ENCODE measurements around the gene CEBPE. TPM values are rescaled to one million over a fixed set of nuclear protein-coding genes. Genes with fewer than 3 reads are reported as not detected.

The CEBPE gene
- total RNA-seq, 2 experiments from 2014 or later: 0.45 to 0.68 TPM

GRCh38 chr14:23132970-23133369 lies 13.9 kb upstream of the CEBPE start:
- Mint-ChIP-seq H3K4me1 (no peaks in the 10 kb centered on the region), H3K4me3 (no peak overlapping the region), H3K27ac (no peak overlapping the region), H3K27me3 (no peaks in the 10 kb centered on the region), H3K9me3 (no peaks in the 10 kb centered on the region), H3K36me3 (no peaks in the 10 kb centered on the region)
- no peak for DNase-seq

DNA sequence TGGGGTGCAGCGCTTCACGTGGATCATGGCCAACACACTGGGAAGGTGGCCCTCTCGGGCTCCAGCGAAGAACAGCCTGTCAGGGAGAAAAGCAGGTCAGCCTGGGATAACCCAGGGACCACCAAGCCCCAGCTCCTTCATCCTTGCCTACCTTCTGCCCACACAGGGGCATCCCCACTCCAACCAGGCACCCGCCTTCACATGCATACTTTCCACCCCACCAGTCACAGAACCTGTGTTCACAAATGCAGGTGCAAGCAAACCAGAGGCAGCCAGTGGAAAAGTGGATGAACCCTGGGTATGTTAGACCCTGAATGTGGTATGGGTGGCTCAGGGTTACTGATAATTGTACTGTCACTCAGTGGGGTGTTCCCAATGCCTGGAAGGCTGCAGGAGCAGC lies 12.4 kb upstream of the CEBPE start:
- Mint-ChIP-seq H3K9me3 (no peaks in the 10 kb centered on the region), H3K4me3 (no peak overlapping the region), H3K36me3 (no peaks in the 10 kb centered on the region), H3K27me3 (no peaks in the 10 kb centered on the region), H3K27ac (no peak overlapping the region), H3K4me1 (no peaks in the 10 kb centered on the region)
- DNase-seq: no peak

DNA sequence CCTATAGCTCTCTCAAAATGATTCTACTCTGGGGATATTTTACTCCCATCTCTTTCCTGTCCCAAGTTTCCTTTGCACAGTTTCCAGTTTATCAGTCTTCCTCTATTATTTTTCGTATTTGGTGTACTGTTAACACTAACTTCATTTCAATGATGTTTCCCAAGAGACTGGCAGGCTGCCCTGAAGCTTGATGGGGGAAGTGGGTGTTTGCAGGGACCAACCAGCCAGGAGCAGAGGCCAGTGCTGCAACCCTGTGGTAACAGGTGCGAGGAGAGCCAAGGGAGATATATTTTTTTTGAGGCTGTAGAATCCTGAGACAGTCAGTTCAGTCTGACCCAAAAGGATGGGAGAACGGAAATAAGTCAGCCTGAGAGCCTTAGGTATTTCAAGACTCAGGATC lies 11.8 kb upstream of the CEBPE start:
- H3K27ac Mint-ChIP-seq: peak overlapping the region; percentile 3
- DNase-seq: no peak
- H3K36me3 Mint-ChIP-seq: no peaks in the 10 kb centered on the region
- no peak overlapping the region for H3K4me3 Mint-ChIP-seq
- no peaks in the 10 kb centered on the region for H3K9me3 Mint-ChIP-seq
- H3K4me1 Mint-ChIP-seq: no peaks in the 10 kb centered on the region
- H3K27me3 Mint-ChIP-seq: no peaks in the 10 kb centered on the region

- H3K4me3 Mint-ChIP-seq: no peak overlapping the region
- no peaks in the 10 kb centered on the region for H3K36me3 Mint-ChIP-seq
- no peaks in the 10 kb centered on the region for H3K4me1 Mint-ChIP-seq
- H3K9me3 Mint-ChIP-seq: no peaks in the 10 kb centered on the region
- H3K27ac Mint-ChIP-seq: no peak overlapping the region
- no peaks in the 10 kb centered on the region for H3K27me3 Mint-ChIP-seq
- DNase-seq: no peak
Measured at GRCh38 chr14:23129759-23130316, 10.8 kb upstream of the CEBPE start.

- H3K36me3 Mint-ChIP-seq: no peaks in the 10 kb centered on the region
- no peaks in the 10 kb centered on the region for H3K9me3 Mint-ChIP-seq
- no peak for DNase-seq
- H3K27me3 Mint-ChIP-seq: no peaks in the 10 kb centered on the region
- no peak overlapping the region for H3K27ac Mint-ChIP-seq
- no peak overlapping the region for H3K4me3 Mint-ChIP-seq
- no peaks in the 10 kb centered on the region for H3K4me1 Mint-ChIP-seq
Measured at GRCh38 chr14:23128969-23129758, 10.1 kb upstream of the CEBPE start.

- H3K27me3 Mint-ChIP-seq: no peaks in the 10 kb centered on the region
- no peak overlapping the region for H3K27ac Mint-ChIP-seq
- no peak for DNase-seq
- H3K9me3 Mint-ChIP-seq: no peaks in the 10 kb centered on the region
- H3K36me3 Mint-ChIP-seq: no peaks in the 10 kb centered on the region
- H3K4me1 Mint-ChIP-seq: no peaks in the 10 kb centered on the region
- no peak overlapping the region for H3K4me3 Mint-ChIP-seq
Measured at GRCh38 chr14:23127861-23128260, 8.8 kb upstream of the CEBPE start.

- H3K27me3 Mint-ChIP-seq: no peaks in the 10 kb centered on the region
- no peak for DNase-seq
- no peaks in the 10 kb centered on the region for H3K9me3 Mint-ChIP-seq
- H3K36me3 Mint-ChIP-seq: no peaks in the 10 kb centered on the region
- no peaks in the 10 kb centered on the region for H3K4me1 Mint-ChIP-seq
- no peak overlapping the region for H3K4me3 Mint-ChIP-seq
- H3K27ac Mint-ChIP-seq: no peak overlapping the region
Measured at GRCh38 chr14:23126548-23127278, 7.7 kb upstream of the CEBPE start.

GRCh38 chr14:23125933-23126524 lies 7.0 kb upstream of the CEBPE start:
- H3K27ac Mint-ChIP-seq: no peak overlapping the region
- no peaks in the 10 kb centered on the region for H3K27me3 Mint-ChIP-seq

DNA sequence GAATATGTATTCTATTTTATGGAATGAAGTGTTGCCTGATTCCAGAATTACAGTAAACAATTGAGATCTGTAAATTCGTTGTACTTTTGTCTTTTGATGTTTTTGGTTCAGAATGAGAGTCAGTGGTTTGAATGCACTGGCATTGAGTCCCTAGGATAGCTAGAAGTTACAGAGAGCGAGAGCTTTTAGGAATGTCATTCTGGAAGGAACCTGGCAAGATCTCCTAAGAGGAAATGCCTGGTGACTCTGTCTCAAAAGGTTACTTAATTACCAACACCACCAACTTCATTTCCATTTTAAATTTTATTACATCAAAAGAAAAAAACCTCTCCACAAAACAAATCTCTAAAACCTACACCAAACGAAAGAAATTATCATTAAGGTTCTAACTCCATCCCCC lies 6.0 kb upstream of the CEBPE start:
- Mint-ChIP-seq H3K4me1 (peaks cover 16% of the 10 kb centered on the region), H3K4me3 (no peak overlapping the region), H3K9me3 (no peaks in the 10 kb centered on the region), H3K27ac (no peak overlapping the region), H3K36me3 (no peaks in the 10 kb centered on the region), H3K27me3 (no peaks in the 10 kb centered on the region)
- no peak for DNase-seq

More at GRCh38 chr14:23125933-23126524, 7.0 kb upstream of the CEBPE start:
- Mint-ChIP-seq H3K4me1 (peaks cover 6% of the 10 kb centered on the region), H3K9me3 (no peaks in the 10 kb centered on the region), H3K4me3 (no peak overlapping the region), H3K36me3 (no peaks in the 10 kb centered on the region)
- DNase-seq: no peak

- Mint-ChIP-seq H3K27ac (no peak overlapping the region), H3K4me1 (peaks cover 22% of the 10 kb centered on the region), H3K27me3 (no peaks in the 10 kb centered on the region), H3K36me3 (no peaks in the 10 kb centered on the region), H3K4me3 (no peak overlapping the region), H3K9me3 (no peaks in the 10 kb centered on the region)
- no peak for DNase-seq
Measured at GRCh38 chr14:23124337-23124954, 5.4 kb upstream of the CEBPE start.

GRCh38 chr14:23123419-23123818 lies 4.4 kb upstream of the CEBPE start:
- no peak overlapping the region for H3K4me3 Mint-ChIP-seq
- H3K27ac Mint-ChIP-seq: no peak overlapping the region
- no peaks in the 10 kb centered on the region for H3K27me3 Mint-ChIP-seq
- H3K4me1 Mint-ChIP-seq: peaks cover 29% of the 10 kb centered on the region
- DNase-seq: no peak
- no peaks in the 10 kb centered on the region for H3K9me3 Mint-ChIP-seq
- H3K36me3 Mint-ChIP-seq: no peaks in the 10 kb centered on the region

- no peak for DNase-seq
- H3K4me3 Mint-ChIP-seq: no peak overlapping the region
- H3K9me3 Mint-ChIP-seq: no peaks in the 10 kb centered on the region
- H3K27me3 Mint-ChIP-seq: no peaks in the 10 kb centered on the region
- H3K36me3 Mint-ChIP-seq: no peaks in the 10 kb centered on the region
- H3K27ac Mint-ChIP-seq: no peak overlapping the region
- H3K4me1 Mint-ChIP-seq: peaks cover 34% of the 10 kb centered on the region
Measured at GRCh38 chr14:23122086-23122485, 3.0 kb upstream of the CEBPE start.

GRCh38 chr14:23121361-23121771 lies 2.3 kb upstream of the CEBPE start:
- Mint-ChIP-seq H3K4me3 (no peak overlapping the region), H3K27me3 (no peaks in the 10 kb centered on the region), H3K27ac (no peak overlapping the region), H3K4me1 (peaks cover 40% of the 10 kb centered on the region), H3K36me3 (no peaks in the 10 kb centered on the region), H3K9me3 (no peaks in the 10 kb centered on the region)
- no peak for DNase-seq

GRCh38 chr14:23120541-23121251 lies 1.6 kb upstream of the CEBPE start:
- H3K27ac Mint-ChIP-seq: peak overlapping the region; percentile 75
- H3K4me1 Mint-ChIP-seq: peaks cover 40% of the 10 kb centered on the region
- DNase-seq: peak; percentile 81
- no peaks in the 10 kb centered on the region for H3K36me3 Mint-ChIP-seq
- peak overlapping the region; percentile 37 for H3K4me3 Mint-ChIP-seq
- H3K9me3 Mint-ChIP-seq: no peaks in the 10 kb centered on the region
- H3K27me3 Mint-ChIP-seq: no peaks in the 10 kb centered on the region

Data from activated naive CD8-positive, alpha-beta T cell treated with anti-CD3 and anti-CD28 coated beads for 36 hours (primary cell).